EH (cell line): Measurements from ENCODE around the gene SKIL.

Experiments
- DNase-seq: peaks from one replicate; pipeline ENCODE4 v3.0.0-alpha.2; 2015; ENCODE audit warnings: low read depth

SKIL gene

DNA sequence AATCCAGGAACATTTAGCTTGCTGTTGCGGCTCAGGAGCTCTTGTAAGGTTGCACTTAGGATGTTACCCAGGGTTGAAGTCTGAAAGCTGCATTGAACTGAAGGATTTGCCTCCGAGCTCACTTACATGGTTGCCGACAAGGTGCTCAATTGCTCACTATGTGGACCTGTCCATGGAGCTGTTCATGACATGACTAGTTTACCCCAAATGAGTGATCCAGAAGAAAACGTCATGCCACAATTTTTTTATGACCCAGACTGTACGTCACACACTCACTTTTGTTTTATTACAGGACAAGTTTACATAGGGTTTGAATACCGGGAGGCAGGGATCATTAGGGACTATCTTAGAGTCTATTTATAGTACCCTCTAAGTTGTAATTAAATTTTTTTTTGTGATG is 40.2 kb downstream of the SKIL start:
- DNase-seq = no peak

DNA sequence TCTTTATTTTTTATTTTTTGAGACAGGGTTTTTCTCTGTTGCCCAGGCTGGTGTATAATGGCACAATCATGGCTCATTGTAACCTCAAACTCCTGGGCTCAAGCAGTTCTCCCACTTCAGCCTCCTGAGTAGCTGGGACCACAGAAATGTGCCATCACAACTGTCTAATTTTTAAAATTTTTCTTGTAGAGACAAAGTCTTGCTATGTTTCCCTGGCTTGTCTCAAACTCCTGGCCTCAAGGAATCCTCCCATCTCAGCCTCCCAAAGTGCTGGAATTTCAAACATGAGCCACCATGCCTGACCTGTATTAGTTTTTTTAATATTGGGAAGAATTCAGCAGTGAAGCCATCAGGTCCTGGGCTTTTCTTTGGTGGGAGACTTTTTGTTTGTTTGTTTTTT is 47.6 kb downstream of the SKIL start:
- DNase-seq = no peak

- peak; percentile 45 for DNase-seq
These were observed 53.0 kb downstream of the SKIL start for GRCh38 chr3:170410428-170411029.

DNA sequence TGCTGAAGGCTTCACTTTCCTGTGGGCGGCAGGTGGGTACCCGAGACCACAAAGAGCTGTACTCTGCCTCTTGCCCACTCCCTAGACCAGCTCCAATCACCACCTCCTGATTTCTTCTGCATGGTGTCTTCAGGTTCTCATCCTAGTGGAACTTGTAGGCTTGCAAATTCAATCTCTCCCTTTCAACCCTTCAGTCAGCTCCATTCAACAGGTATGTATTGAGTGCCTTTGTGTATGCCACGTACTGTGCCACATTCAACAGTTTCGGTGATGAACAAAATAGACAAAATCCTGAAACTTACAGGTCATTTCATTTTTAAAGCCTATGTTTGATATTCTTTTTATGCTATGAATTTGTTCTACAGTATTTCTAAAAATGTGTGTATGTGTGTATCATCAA is 55.8 kb downstream of the SKIL start:
- DNase-seq = no peak

DNA sequence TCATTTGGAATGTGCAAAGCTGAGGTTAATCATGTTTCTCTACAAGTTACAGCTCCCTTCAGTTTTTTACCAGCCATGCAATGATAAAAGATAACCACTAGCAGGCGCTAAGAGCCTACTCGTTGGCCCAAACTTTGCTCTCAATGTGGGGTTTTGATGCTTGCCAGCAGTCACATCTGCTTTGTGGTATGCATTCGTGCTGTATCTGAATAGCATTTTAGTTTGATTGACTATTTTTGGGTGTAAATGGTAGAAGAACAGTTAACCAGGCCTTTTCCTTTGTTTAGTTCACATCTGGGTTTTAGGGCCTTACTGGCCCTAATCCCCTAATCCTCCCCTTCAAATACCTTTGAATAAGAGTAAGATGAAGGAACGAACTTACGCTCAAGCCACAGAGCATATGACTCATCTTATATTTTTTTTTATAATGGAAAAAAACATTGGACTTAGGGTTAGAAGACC is 56.7 kb downstream of the SKIL start:
- peak; percentile 90 for DNase-seq

- DNase-seq = no peak
These were observed 59.6 kb downstream of the SKIL start for GRCh38 chr3:170417090-170417489.

GRCh38 chr3:170418422-170419398 is 61.2 kb downstream of the SKIL start, which contains the start of gene CLDN11:
CLDN11 (plus strand) TSS chr3:170418868; CDS start chr3:170419067, 199 bp downstream.
- peak; percentile 27 for DNase-seq

DNA sequence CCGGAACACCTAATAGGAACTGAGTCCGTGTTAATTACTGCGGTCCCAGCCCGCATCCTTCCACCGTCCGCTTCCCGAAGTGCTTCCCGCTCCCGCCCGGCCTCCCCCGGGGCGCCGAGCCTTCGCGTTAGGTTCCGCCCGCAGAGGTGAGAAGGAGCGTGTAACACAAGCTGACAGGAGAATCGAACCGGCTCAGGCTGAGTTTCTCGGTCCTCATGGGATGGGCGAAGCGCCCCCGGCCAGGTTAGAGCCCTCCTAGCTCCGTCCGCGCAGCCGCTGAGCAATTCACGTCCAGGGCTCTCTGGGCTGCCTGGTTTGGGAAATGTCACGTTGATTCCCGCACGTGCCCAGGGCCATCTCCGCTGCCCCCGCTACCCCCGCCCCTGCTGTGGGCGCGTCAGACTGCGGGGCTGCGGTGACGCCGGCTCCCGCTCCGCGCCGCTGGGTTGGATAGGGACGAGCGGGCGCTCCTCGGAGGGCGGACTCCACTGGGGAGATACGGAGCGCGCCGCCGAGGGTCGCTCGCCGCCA is 62.1 kb downstream of the SKIL start:
- no peak for DNase-seq

GRCh38 chr3:170420307-170420821 is 62.8 kb downstream of the SKIL start:
- no peak for DNase-seq

DNA sequence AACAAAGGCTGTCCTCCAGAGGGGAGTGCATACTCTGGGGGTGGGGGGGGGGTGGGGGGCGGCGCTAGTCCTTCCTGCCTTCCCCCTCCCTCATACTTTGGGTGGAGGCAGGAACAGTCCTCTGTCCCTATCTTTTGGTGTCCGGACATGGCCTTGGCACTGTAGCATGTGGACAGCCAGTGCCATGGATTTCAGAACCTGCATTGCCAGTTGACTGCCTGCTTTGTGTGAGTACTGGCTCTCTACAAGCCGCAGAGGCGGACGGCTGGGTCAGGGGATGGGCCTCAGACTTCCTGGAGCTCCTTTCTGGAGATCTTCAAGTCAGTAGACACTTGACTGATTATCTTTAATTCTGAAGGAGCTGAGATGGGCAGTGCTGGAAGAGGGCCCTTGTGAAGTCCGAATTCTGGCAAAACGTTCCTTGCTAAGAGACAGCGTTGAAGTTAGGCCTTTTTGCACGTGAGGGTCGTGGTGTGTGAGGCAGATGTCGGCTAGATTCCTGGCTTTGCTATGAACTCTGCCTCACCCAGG is 63.7 kb downstream of the SKIL start:
- peak; percentile 14 for DNase-seq

- no peak for DNase-seq
These were observed 64.2 kb downstream of the SKIL start for GRCh38 chr3:170421758-170422157.

DNA sequence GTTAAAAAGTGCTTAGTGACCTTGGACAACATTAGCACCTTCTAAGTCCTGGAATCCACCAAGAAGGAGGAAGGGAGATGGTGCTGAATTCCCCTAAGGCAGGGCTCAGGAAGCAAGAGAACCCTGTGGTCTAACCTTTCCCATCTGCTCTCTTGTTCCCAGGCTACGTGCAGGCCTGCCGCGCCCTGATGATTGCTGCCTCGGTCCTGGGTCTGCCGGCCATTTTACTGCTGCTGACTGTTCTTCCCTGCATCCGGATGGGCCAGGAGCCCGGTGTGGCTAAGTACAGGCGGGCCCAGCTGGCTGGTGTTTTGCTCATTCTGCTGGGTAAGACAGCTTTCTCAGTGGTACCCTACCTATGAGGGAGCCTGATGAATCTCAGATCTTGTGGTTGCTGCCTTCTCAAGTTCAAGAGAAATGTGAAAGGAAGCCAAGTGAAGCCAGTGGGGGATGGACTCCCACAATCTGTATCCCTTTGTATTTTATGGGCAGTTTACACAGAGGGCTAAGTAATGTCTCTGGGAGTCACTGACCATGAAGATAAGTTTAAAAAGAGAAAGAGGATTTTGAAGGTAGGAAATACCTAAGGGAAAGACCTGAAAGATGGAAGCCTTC is 65.6 kb downstream of the SKIL start:
- DNase-seq = no peak

DNA sequence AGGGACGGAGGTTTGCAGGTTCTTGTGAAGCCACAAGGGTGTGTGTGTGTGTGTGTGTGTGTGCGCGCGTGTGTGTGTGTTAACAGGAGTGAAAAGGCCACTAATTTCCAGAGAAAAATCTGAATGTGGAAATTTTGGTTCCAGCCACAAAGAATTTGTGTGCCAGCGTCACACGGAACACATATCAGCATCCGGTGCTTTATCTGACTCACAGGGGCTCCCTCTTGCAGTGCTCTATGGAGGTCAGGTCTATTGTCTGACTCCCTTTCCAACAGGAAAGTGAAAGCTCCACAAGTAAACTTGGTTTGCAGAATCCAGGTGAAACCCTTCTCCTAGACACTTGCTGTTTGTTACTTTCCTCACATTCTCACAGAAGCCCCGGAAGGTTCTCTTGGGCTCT is 67.4 kb downstream of the SKIL start:
- DNase-seq = no peak

DNA sequence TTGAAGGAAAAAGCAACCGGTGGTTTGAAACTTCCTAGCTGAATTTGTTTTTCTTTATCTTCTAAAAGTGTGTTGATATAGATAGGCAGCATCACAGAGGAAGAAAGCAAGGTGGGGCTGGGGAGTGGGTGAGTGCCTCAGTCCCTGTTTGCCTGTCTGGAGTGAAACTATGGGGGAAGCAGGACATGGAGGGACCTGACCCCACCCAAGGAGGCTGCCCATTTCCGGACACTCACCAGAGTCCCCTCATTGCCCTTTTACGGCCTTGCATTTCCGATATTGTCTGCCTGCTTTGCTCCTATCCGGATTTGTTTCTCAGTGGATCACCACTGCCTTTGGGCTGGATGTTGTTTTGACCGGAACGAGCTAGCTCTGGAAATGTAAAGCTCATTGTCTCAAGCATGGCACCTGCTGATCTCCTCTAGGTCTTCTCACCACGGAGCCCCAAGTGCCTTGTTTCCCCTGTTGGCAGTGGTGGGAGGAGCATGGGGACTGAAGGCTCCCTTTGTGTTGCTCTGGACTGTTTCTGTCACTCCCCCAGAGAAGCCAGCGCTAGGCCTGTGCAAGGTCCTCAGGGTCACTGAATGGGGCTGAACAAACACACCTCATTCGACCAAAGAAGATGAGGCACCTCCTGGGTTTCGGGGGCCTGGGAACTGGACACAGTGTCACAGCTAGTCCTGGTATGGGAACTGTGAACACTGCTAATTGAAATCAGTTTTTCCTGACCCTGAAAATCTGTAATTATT is 68.2 kb downstream of the SKIL start:
- no peak for DNase-seq

GRCh38 chr3:170426240-170426797 is 68.8 kb downstream of the SKIL start:
- no peak for DNase-seq

GRCh38 chr3:170428095-170428494 is 70.6 kb downstream of the SKIL start:
- DNase-seq = no peak

DNA sequence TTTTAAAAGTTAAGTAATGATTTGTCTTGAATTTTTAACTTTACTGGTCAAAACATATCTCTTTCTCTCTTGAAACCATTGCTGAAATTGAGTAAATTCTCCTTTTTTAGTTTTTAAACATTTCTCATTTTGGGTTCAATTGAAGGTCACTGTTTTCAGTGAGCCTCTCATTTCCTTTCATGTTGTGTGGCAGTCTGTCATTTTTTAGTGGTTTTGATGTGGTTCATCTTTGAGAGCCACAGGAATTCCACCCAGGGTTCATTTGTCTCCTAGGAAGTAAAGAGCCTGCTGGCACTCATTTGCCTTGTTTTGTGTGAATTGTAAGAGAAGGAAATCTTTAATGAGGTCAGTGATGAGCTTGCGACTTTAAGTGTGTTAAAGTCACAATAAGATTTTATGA is 71.5 kb downstream of the SKIL start:
- DNase-seq = peak; percentile 71

DNA sequence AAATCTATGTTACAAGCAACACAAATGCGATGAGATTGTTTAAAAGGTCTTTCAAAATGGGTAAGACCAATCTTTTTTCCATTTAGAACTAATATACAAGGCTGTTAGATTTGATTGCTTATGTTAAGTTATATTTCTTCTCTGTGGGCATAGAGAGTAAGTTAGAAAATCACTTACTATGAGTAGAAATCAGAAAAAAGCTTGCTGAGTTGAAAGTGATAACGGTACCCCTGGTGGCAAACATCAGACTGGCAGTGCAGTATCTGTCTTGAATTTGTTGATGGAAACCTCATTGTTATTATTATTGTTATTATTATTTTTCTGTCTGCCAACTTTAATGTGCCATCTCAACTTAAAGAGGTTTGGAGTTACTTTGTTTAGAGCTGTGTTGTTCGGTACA is 73.5 kb downstream of the SKIL start:
- no peak for DNase-seq

GRCh38 chr3:170432416-170432815 is 74.9 kb downstream of the SKIL start:
- DNase-seq = no peak

- no peak for DNase-seq
These were observed 79.2 kb downstream of the SKIL start for GRCh38 chr3:170436697-170437096.

GRCh38 chr3:170437176-170437575 is 79.7 kb downstream of the SKIL start:
- no peak for DNase-seq
